NCI-H2227 (cell line): ENCODE data around the gene PLEKHH1.
A peak's percentile ranks its signal among the peaks of the same experiment; 100 is the strongest.

Experiments used
- DNase-seq: peaks from one replicate; lab custom pipeline; 2025; ENCODE audit not compliant: unreplicated experiment; lab: John Stamatoyannopoulos, UW

The PLEKHH1 gene

GRCh38 chr14:67562025-67562775, 29.1 kb downstream of the PLEKHH1 start:
- DNase-seq: no peak

DNA sequence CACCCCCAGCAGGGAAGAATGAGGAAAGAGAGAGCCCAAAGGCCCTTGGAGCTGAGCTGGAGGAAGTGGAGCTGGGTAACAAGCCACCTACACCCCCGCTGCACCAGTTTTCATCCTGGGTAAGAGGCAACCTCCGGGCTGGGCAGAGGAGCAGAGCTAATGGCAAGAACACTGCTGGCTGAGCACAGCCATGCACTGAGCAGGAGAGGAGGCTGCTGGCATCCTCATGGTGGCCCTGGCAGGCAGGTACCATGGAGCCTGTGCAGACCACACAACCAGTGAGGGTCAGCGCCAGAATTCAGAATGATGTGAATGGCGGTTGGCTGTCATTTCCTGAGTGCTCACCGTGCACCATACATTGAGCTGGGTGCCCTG, 29.7 kb downstream of the PLEKHH1 start:
- DNase-seq: no peak

GRCh38 chr14:67564236-67564635, 31.1 kb downstream of the PLEKHH1 start:
- no peak for DNase-seq

- DNase-seq: no peak
These were observed 33.8 kb downstream of the PLEKHH1 start for GRCh38 chr14:67566908-67567307.

- no peak for DNase-seq
These were observed 34.6 kb downstream of the PLEKHH1 start for GRCh38 chr14:67567654-67568053.

DNA sequence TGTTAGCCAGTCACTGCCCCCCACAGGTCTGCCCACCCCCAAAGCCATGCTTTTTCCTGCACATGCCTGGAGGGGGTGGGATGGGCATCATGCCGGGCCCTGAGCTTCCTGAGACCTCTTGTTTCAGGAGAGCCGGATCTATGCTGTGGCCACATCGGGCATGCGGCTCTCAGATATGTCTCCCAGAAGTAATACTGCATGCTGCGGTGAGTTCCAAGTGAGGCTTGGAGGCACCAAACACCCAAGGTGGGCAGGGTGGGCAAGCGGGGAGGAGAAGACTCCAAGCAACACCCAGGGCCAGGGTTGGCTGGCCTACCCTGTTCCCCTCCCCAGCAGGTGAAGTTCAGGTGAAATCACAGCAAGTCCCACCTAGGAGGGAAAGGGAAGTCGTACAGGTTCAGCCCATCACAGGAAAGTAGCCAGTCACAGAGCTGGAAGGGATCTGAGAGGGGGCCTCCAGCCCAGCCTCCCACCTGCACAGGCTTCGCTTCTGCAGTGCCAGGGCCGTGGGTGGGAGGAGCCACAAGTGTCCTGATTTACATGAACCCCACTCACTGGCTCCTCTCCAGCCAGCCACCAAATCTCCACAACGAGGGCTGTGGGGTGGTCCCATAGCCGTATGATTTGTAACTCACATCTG, 36.0 kb downstream of the PLEKHH1 start:
- peak; percentile 23 for DNase-seq

DNA sequence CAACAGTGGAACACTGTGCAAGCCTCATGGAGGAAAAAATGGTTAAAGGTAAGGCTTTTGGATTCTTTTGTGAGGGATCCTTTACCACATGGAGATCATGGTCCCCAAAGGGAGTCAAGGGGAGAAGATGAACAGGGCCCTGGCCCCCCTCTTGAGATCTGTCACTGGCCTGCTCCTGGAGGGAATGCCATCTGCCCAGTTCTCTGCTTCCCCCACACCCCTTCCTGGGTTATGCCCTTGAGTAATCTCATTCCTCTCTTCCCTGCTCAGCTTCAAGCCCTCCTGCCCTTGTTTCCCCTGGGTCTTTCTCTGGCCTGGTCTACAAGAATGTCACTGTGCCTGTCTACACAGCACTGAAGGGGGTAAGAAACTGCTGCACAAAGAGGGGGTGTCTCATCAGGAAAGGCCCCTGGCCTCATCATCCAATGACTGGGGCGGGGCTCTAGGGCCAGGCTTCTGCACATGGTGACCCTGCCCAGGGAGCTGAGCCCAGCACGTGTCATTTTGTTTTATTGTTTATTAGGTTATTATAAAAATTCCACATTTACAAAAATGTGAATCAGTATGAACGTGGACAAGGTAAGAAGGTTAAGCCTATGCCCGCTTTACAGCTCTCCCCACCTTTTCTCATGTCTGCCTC, 36.7 kb downstream of the PLEKHH1 start:
- no peak for DNase-seq

DNA sequence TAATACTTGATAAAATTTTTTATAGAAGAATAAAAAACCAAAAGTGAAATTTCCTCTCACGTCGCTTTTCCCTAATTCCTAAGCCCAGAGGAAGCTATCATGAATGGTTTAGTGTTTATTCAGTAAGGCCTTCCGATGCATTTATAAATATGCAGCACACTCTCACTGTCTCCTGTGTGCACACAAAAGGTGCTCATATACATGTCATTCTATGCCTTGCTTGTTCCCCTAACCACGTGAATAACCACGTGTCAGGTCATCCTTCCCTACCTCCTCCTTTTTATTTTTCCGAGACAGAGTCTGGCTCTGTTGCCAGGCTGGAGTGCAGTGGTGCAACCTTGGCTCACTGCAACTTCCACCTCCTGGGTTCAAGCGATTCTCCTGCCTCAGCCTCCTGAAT, 37.4 kb downstream of the PLEKHH1 start:
- DNase-seq: no peak

DNA sequence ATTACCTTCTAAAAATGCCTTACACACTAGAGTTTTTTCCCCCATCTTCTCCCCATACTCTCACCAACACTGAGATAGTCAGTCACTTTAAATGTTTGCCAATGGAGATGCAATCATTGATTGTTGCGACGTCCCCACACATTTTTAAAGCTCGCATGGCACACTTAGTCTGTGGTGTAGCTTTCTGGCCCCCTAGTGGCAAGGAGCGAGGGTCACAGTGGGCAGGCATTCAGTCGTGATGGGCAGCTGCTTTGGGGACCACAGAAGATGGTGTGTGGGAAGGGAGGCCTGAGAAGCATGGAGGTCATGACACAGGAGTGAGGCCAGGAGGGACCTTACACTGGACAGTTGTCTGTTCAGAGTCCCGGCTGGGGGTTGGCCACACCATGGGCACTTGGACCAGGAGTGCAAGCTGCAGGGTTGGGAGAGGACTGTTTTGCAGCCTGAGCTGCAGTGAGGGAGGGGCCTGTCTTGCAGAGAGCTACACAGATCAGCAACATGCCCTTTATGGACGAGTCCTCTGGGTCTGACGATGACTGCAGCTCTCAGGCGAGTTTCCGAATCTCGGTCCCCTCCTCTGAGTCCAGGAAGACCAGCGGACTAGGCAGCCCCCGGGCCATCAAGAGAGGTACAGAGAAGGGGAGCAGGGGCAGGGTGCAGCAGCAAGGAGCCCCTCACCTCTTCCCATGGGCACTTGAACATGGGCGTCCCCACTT, 38.3 kb downstream of the PLEKHH1 start:
- peak; percentile 64 for DNase-seq

GRCh38 chr14:67571991-67572323, 38.9 kb downstream of the PLEKHH1 start:
- no peak for DNase-seq

GRCh38 chr14:67572608-67573007, 39.5 kb downstream of the PLEKHH1 start:
- no peak for DNase-seq

DNA sequence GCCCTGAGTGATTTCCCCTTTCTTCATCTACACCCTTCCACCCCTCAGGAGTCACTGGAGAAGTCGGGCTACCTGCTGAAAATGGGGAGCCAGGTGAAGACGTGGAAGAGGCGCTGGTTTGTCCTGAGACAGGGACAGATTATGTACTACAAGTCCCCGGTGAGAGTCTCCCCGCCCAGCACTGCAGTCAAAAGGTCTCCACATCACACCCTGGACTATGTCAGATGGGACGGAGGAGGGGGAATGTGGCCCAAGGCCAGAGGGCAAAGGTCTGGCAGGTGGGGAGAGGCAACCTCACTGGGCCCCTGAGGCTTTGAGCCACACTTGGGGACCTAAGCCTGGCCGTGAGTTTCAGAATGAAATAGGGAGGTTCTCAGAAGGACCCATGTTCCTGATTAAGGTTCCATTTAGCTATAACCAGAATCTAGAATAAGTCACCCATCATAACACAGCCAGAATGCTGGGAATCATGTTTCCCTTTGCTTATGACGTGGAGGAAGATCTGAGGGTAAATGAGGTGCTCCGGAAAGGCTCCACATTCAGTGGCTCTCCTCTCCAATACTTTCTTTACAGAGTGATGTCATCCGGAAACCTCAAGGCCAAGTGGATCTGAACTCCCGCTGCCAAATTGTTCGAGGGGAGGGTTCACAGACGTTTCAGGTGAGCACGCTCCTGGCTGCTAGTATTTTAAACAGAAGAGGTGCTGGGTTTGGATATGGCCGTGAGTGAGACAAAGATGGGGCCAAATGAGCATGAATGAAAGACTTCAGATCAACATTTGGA, 40.3 kb downstream of the PLEKHH1 start:
- no peak for DNase-seq

- no peak for DNase-seq
These were observed 41.1 kb downstream of the PLEKHH1 start for GRCh38 chr14:67574156-67574555.

DNA sequence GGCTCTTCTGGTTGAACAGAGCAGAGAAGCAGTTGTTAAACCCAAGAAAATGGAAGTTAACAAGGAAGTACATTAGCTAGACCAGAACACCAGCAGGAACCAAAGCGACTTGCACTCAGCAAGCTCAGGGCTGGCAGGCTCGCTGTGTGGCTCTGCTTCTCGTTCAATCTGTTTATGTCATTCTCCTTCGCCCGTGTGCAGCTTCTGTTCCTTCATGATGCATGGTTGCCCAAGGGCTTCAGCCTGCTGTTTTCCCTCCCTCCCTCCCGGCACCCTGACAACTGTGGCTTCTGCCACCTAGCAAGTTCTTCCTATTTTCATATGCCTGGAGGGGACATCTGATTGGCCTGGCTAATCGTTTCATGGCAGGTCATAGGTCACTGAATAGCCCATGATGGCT, 41.7 kb downstream of the PLEKHH1 start:
- DNase-seq: no peak

GRCh38 chr14:67575684-67576083, 42.6 kb downstream of the PLEKHH1 start:
- no peak for DNase-seq

DNA sequence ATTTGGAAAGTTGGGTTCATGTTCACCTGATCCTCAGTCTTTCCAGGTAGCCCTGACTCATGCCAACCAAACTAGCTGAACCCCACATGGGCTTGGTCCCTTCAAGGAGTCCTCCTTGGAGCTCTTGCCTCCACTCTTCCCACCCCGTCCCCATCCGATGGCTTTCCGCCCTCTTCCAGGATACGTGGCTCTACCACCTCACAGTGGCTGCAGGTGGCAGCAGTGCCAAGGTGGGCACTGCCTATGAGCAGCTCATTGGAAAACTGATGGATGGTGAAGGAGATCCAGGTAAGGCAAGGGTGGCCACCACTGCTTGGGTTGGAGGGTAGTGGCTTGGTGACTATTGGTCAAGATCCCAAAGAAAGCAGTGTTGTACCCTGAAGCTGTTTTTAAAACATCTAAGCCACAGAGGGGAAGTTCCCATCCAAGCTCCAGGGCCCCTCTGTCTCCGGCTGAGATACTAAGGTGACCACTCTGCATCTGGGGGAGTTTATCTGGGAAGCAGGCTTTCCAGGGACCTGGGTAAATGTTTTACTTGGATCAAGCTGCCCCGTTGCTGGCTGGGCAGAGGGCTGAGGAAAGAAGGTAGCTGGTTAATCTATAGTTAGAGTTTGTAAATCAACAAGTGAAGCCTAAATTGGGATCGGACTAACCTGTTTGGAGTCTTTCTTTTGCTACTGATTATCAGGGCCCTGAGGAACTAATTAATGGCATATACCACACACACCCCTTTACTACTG, 43.3 kb downstream of the PLEKHH1 start:
- DNase-seq: no peak

DNA sequence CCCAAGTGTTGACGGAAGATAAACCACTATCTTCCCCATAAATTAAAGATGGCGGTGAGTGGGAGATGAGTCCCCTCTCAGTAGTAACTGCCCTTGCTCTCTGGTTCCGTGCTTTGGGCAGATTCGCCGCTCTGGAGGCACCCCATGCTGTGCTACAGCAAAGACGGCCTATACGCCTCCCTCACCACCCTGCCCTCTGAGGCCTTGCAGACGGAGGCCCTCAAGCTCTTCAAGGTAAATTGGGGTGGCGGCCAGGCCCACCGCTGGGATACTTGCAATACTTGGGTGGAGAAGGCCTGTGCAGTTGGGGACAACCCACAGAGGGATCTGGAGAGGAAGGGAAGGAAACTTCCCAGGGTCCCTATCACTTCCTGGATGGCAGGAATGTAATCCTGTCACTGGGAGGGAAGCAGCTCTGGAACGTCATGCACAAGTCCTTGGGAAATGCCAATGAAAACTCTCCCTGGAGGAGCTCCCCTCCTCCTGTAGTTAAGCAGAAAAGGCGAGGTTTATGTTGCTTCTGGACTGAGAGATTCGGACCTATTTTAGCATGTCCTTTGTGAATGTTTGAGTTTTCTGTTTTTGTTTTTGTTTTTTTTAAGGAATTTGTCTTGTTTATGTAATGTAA, 44.2 kb downstream of the PLEKHH1 start:
- DNase-seq: no peak

- no peak for DNase-seq
These were observed 45.0 kb downstream of the PLEKHH1 start for GRCh38 chr14:67577909-67578749.

GRCh38 chr14:67579040-67579439, 46.0 kb downstream of the PLEKHH1 start:
- DNase-seq: no peak
